ENCODE data around the gene LMTK2.

Gene LMTK2

DNA sequence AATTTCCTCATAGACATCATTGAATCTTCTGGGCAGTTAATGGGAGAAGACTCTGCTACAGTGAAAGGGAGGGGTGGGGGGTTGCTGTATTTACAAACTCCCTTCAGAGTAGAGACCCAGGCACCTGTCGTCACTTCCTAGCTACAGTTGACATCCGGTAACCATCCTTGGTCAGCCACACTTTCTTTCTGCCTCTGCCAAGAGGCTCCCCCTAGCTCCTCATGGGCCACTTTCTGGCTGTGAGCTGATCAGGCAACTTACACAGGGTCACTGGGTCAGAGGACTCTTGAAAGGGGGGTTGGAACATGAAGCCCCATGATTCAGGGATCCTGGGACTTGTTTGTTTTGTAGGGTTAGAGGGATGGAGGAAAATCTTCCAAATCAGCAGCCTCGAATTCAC is 144.1 kb downstream of the LMTK2 start:
- DNase-seq (ENCODE audit: low read depth): peak; percentile 39
- H3K4me3 ChIP-seq (ENCODE audit: low read depth, low read length): peak overlapping the region; percentile 96

DNA sequence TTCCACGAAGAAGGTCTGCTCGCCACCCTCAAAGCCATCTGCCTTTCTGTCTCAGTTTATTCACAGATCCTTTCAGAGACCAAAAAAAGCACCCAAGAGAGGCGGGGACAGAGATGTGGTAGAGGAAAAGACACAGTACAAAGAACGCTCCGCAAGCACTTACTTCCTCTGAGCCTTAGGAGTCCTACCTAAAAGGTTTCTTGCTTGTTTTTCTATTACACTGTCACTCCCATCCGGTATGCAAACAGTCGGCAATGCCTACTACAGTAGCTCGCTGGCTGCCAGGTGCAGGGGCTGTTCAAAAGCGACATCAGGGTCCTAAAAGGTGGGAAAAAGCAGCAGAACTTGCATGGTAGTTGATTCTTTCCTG is 144.6 kb downstream of the LMTK2 start:
- DNase-seq (ENCODE audit: low read depth): peak; percentile 48
- TF ChIP-seq CTCF (IDR thresholded peaks at IDR 0.05; ENCODE audit: low read depth, low read length, missing control alignments): no peak
- H3K4me3 ChIP-seq (ENCODE audit: low read depth, low read length): peak overlapping the region; percentile 96

More for the DNA sequence above, 144.1 kb downstream of the LMTK2 start:
- TF ChIP-seq CTCF (IDR thresholded peaks at IDR 0.05; ENCODE audit: low read depth, low read length, missing control alignments): peak; percentile 17

- peak within 1 kb of the TSS; percentile 96 for H3K4me3 ChIP-seq (ENCODE audit: low read depth, low read length)
- DNase-seq (ENCODE audit: low read depth): peak; percentile 78
- no peak for TF ChIP-seq CTCF (IDR thresholded peaks at IDR 0.05; ENCODE audit: low read depth, low read length, missing control alignments)
Observed at GRCh38 chr7:98251601-98252424, 145.2 kb downstream of the LMTK2 start, which contains the start of gene TECPR1. TSS of gene TECPR1 (minus strand) at chr7:98252232. CDS start at chr7:98246146, 6,086 bp downstream.

GRCh38 chr7:98252425-98253054 is 145.9 kb downstream of the LMTK2 start:
- no peak for TF ChIP-seq CTCF (IDR thresholded peaks at IDR 0.05; ENCODE audit: low read depth, low read length, missing control alignments)
- peak; percentile 2 for DNase-seq (ENCODE audit: low read depth)
- H3K4me3 ChIP-seq (ENCODE audit: low read depth, low read length): peak overlapping the region; percentile 96

- H3K4me3 ChIP-seq (ENCODE audit: low read depth, low read length): no peak overlapping the region
- no peak for DNase-seq (ENCODE audit: low read depth)
- TF ChIP-seq CTCF (IDR thresholded peaks at IDR 0.05; ENCODE audit: low read depth, low read length, missing control alignments): no peak
Observed at GRCh38 chr7:98254516-98254915, 147.9 kb downstream of the LMTK2 start.

- TF ChIP-seq CTCF (IDR thresholded peaks at IDR 0.05; ENCODE audit: low read depth, low read length, missing control alignments): no peak
- H3K4me3 ChIP-seq (ENCODE audit: low read depth, low read length): no peak overlapping the region
- no peak for DNase-seq (ENCODE audit: low read depth)
Observed at GRCh38 chr7:98254951-98255610, 148.4 kb downstream of the LMTK2 start.
